ENCODE results near the gene USP43.

DNA sequence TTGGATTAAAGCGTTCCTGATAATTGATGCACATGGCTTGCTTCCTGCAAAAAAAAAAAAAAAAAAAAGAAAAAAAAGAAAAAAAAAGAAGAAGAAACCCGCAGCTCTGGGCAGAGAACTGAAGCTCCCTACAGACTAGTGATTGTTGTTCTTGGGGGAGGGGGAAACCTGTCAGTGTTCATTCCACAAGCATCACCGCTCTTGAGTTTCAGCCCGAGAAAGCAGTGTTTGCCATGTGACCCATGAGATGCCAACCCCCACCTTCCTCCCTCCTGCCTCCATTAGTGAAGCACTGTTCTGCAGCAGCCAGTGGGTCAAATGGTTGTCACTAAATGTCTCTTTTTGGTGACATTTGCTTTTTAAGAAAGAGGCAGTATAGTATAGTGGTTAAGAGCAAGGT lies 1.7 kb downstream of the USP43 start:
- TF ChIP-seq, protein P1, sequence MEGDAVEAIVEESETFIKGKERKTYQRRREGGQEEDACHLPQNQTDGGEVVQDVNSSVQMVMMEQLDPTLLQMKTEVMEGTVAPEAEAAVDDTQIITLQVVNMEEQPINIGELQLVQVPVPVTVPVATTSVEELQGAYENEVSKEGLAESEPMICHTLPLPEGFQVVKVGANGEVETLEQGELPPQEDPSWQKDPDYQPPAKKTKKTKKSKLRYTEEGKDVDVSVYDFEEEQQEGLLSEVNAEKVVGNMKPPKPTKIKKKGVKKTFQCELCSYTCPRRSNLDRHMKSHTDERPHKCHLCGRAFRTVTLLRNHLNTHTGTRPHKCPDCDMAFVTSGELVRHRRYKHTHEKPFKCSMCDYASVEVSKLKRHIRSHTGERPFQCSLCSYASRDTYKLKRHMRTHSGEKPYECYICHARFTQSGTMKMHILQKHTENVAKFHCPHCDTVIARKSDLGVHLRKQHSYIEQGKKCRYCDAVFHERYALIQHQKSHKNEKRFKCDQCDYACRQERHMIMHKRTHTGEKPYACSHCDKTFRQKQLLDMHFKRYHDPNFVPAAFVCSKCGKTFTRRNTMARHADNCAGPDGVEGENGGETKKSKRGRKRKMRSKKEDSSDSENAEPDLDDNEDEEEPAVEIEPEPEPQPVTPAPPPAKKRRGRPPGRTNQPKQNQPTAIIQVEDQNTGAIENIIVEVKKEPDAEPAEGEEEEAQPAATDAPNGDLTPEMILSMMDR (IDR thresholded peaks at IDR 0.05): no peak
- no peak for TF ChIP-seq EP300 (IDR thresholded peaks at IDR 0.05; ENCODE audit: low read depth)

Measured in transverse colon (tissue), 3 donors.